ENCODE data around the gene ABHD17C. TPM values are rescaled to one million over a fixed set of nuclear protein-coding genes. Genes with fewer than 3 reads are reported as not detected.

ABHD17C gene
- total and polyA plus RNA-seq, 5 donors from 2014 or later = 0.32 to 1.4 (median 0.85) TPM

- H3K4me1 Mint-ChIP-seq = peaks cover 0 to 4% (median 0%) of the 10 kb centered on the region in 4 donors
- ATAC-seq (ENCODE audit: low read depth in 2 of 2) (no peak), DNase-seq (no peak)
- no peak overlapping the region for H3K27ac Mint-ChIP-seq
- peaks cover 37% of the 10 kb centered on the region for H3K27me3 Mint-ChIP-seq
- H3K9me3 ChIP-seq (ENCODE audit: control insufficient read depth in 2 of 2, low read length in 2 of 2) = no peaks in the 10 kb centered on the region
- no peaks in the 10 kb centered on the region for H3K4me1 ChIP-seq (ENCODE audit: control insufficient read depth, insufficient read depth, low read length, poor library complexity, severe bottlenecking)
- H3K36me3 Mint-ChIP-seq = no peaks in the 10 kb centered on the region
- H3K4me3 Mint-ChIP-seq = no peak overlapping the region
- no peak overlapping the region for H3K4me3 ChIP-seq (ENCODE audit: low read depth, low read length)
- no peaks in the 10 kb centered on the region for H3K9me3 Mint-ChIP-seq
- H3K27ac ChIP-seq (ENCODE audit: insufficient read depth, low read length, poor library complexity, severe bottlenecking) = no peak overlapping the region
- H3K27me3 ChIP-seq (ENCODE audit: control insufficient read depth, insufficient read depth, low read length) = peaks cover 9% of the 10 kb centered on the region
- H3K36me3 ChIP-seq (ENCODE audit: control insufficient read depth, insufficient read depth, low read length) = no peaks in the 10 kb centered on the region
Measured at GRCh38 chr15:80677041-80677440, 18.1 kb upstream of the ABHD17C start.

GRCh38 chr15:80679167-80679803 is 15.8 kb upstream of the ABHD17C start:
- Mint-ChIP-seq H3K36me3 (peaks cover 2% of the 10 kb centered on the region), H3K27ac (no peak overlapping the region), H3K27me3 (peaks cover 59% of the 10 kb centered on the region), H3K4me1 (no peaks in the 10 kb centered on the region), H3K9me3 (peaks cover 0 to 5% (median 2%) of the 10 kb centered on the region in 7 donors), H3K4me3 (no peak overlapping the region)
- H3K27me3 ChIP-seq (ENCODE audit: control insufficient read depth, insufficient read depth, low read length) = peaks cover 14% of the 10 kb centered on the region
- no peaks in the 10 kb centered on the region for H3K4me1 ChIP-seq (ENCODE audit: control insufficient read depth, insufficient read depth, low read length, poor library complexity, severe bottlenecking)
- no peaks in the 10 kb centered on the region for H3K36me3 ChIP-seq (ENCODE audit: control insufficient read depth, insufficient read depth, low read length)
- DNase-seq = peak in 1 of 3 donors; percentile 15
- H3K27ac ChIP-seq (ENCODE audit: insufficient read depth, low read length, poor library complexity, severe bottlenecking) = no peak overlapping the region
- no peak overlapping the region for H3K4me3 ChIP-seq (ENCODE audit: low read depth, low read length)
- ATAC-seq (ENCODE audit: low read depth in 2 of 2) = no peak
- H3K9me3 ChIP-seq (ENCODE audit: control insufficient read depth in 2 of 2, low read length in 2 of 2) = no peaks in the 10 kb centered on the region

GRCh38 chr15:80679804-80680175 is 15.3 kb upstream of the ABHD17C start:
- H3K36me3 Mint-ChIP-seq = peaks cover 3% of the 10 kb centered on the region
- Histone ChIP-seq H3K27ac (ENCODE audit: insufficient read depth, low read length, poor library complexity, severe bottlenecking) (no peak overlapping the region), H3K4me1 (ENCODE audit: control insufficient read depth, insufficient read depth, low read length, poor library complexity, severe bottlenecking) (no peaks in the 10 kb centered on the region), H3K36me3 (ENCODE audit: control insufficient read depth, insufficient read depth, low read length) (no peaks in the 10 kb centered on the region), H3K9me3 (ENCODE audit: control insufficient read depth in 2 of 2, low read length in 2 of 2) (no peaks in the 10 kb centered on the region), H3K4me3 (ENCODE audit: low read depth, low read length) (no peak overlapping the region), H3K27me3 (ENCODE audit: control insufficient read depth, insufficient read depth, low read length) (peaks cover 14% of the 10 kb centered on the region)
- ATAC-seq (ENCODE audit: low read depth in 2 of 2) = no peak
- peaks cover 0 to 7% (median 3%) of the 10 kb centered on the region in 7 donors for H3K9me3 Mint-ChIP-seq
- H3K27me3 Mint-ChIP-seq = peaks cover 60% of the 10 kb centered on the region
- no peak overlapping the region for H3K27ac Mint-ChIP-seq
- H3K4me3 Mint-ChIP-seq = no peak overlapping the region
- H3K4me1 Mint-ChIP-seq = no peaks in the 10 kb centered on the region
- DNase-seq = no peak

GRCh38 chr15:80682201-80682600 is 12.9 kb upstream of the ABHD17C start:
- no peak for ATAC-seq (ENCODE audit: low read depth in 2 of 2)
- H3K4me3 ChIP-seq (ENCODE audit: low read depth, low read length) = no peak overlapping the region
- peaks cover 61% of the 10 kb centered on the region for H3K27me3 Mint-ChIP-seq

GRCh38 chr15:80684697-80685096 is 10.4 kb upstream of the ABHD17C start:
- Mint-ChIP-seq H3K27ac (no peak overlapping the region), H3K36me3 (peaks cover 3% of the 10 kb centered on the region), H3K4me3 (no peak overlapping the region), H3K27me3 (peaks cover 57% of the 10 kb centered on the region), H3K9me3 (peaks cover 0 to 7% (median 3%) of the 10 kb centered on the region in 7 donors), H3K4me1 (no peaks in the 10 kb centered on the region)
- H3K9me3 ChIP-seq (ENCODE audit: control insufficient read depth in 2 of 2, low read length in 2 of 2) = no peaks in the 10 kb centered on the region
- ATAC-seq (ENCODE audit: low read depth in 2 of 2) (no peak), DNase-seq (no peak)
- no peaks in the 10 kb centered on the region for H3K36me3 ChIP-seq (ENCODE audit: control insufficient read depth, insufficient read depth, low read length)
- peaks cover 15% of the 10 kb centered on the region for H3K27me3 ChIP-seq (ENCODE audit: control insufficient read depth, insufficient read depth, low read length)
- H3K4me3 ChIP-seq (ENCODE audit: low read depth, low read length) = no peak overlapping the region
- no peaks in the 10 kb centered on the region for H3K4me1 ChIP-seq (ENCODE audit: control insufficient read depth, insufficient read depth, low read length, poor library complexity, severe bottlenecking)
- no peak overlapping the region for H3K27ac ChIP-seq (ENCODE audit: insufficient read depth, low read length, poor library complexity, severe bottlenecking)

More at GRCh38 chr15:80682201-80682600, 12.9 kb upstream of the ABHD17C start:
- peaks cover 0 to 7% (median 3%) of the 10 kb centered on the region in 7 donors for H3K9me3 Mint-ChIP-seq
- peaks cover 3% of the 10 kb centered on the region for H3K36me3 Mint-ChIP-seq
- Histone ChIP-seq H3K9me3 (ENCODE audit: control insufficient read depth in 2 of 2, low read length in 2 of 2) (no peaks in the 10 kb centered on the region), H3K27ac (ENCODE audit: insufficient read depth, low read length, poor library complexity, severe bottlenecking) (no peak overlapping the region), H3K27me3 (ENCODE audit: control insufficient read depth, insufficient read depth, low read length) (peaks cover 14% of the 10 kb centered on the region), H3K4me1 (ENCODE audit: control insufficient read depth, insufficient read depth, low read length, poor library complexity, severe bottlenecking) (no peaks in the 10 kb centered on the region), H3K36me3 (ENCODE audit: control insufficient read depth, insufficient read depth, low read length) (no peaks in the 10 kb centered on the region)
- H3K4me3 Mint-ChIP-seq = no peak overlapping the region
- H3K27ac Mint-ChIP-seq = no peak overlapping the region
- no peak for DNase-seq
- no peaks in the 10 kb centered on the region for H3K4me1 Mint-ChIP-seq

- H3K4me3 ChIP-seq (ENCODE audit: low read depth, low read length) = no peak overlapping the region
- H3K27me3 ChIP-seq (ENCODE audit: control insufficient read depth, insufficient read depth, low read length) = peaks cover 12% of the 10 kb centered on the region
- ATAC-seq (ENCODE audit: low read depth in 2 of 2) (no peak), DNase-seq (no peak)
- H3K36me3 ChIP-seq (ENCODE audit: control insufficient read depth, insufficient read depth, low read length) = no peaks in the 10 kb centered on the region
- no peaks in the 10 kb centered on the region for H3K4me1 Mint-ChIP-seq
- peaks cover 3% of the 10 kb centered on the region for H3K36me3 Mint-ChIP-seq
- H3K4me3 Mint-ChIP-seq = no peak overlapping the region
- no peaks in the 10 kb centered on the region for H3K4me1 ChIP-seq (ENCODE audit: control insufficient read depth, insufficient read depth, low read length, poor library complexity, severe bottlenecking)
- no peaks in the 10 kb centered on the region for H3K9me3 ChIP-seq (ENCODE audit: control insufficient read depth in 2 of 2, low read length in 2 of 2)
- peaks cover 0 to 7% (median 3%) of the 10 kb centered on the region in 7 donors for H3K9me3 Mint-ChIP-seq
- H3K27me3 Mint-ChIP-seq = peaks cover 51% of the 10 kb centered on the region
- H3K27ac Mint-ChIP-seq = no peak overlapping the region
- H3K27ac ChIP-seq (ENCODE audit: insufficient read depth, low read length, poor library complexity, severe bottlenecking) = no peak overlapping the region
Measured at GRCh38 chr15:80685628-80686027, 9.5 kb upstream of the ABHD17C start.

GRCh38 chr15:80689294-80689693 is 5.8 kb upstream of the ABHD17C start:
- Histone ChIP-seq H3K9me3 (ENCODE audit: control insufficient read depth in 2 of 2, low read length in 2 of 2) (no peaks in the 10 kb centered on the region), H3K36me3 (ENCODE audit: control insufficient read depth, insufficient read depth, low read length) (no peaks in the 10 kb centered on the region), H3K4me1 (ENCODE audit: control insufficient read depth, insufficient read depth, low read length, poor library complexity, severe bottlenecking) (peaks cover 2% of the 10 kb centered on the region), H3K27ac (ENCODE audit: insufficient read depth, low read length, poor library complexity, severe bottlenecking) (no peak overlapping the region), H3K27me3 (ENCODE audit: control insufficient read depth, insufficient read depth, low read length) (peaks cover 3% of the 10 kb centered on the region), H3K4me3 (ENCODE audit: low read depth, low read length) (no peak overlapping the region)
- Mint-ChIP-seq H3K36me3 (peaks cover under 1% of the 10 kb centered on the region), H3K4me3 (no peak overlapping the region), H3K27ac (no peak overlapping the region), H3K4me1 (peaks cover 0 to 3% (median 2%) of the 10 kb centered on the region in 4 donors), H3K27me3 (peaks cover 18% of the 10 kb centered on the region), H3K9me3 (peaks cover 0 to 1% (median 0%) of the 10 kb centered on the region in 7 donors)
- DNase-seq (no peak), ATAC-seq (ENCODE audit: low read depth in 2 of 2) (no peak)

- Histone ChIP-seq H3K27ac (ENCODE audit: insufficient read depth, low read length, poor library complexity, severe bottlenecking) (no peak overlapping the region), H3K9me3 (ENCODE audit: control insufficient read depth in 2 of 2, low read length in 2 of 2) (no peaks in the 10 kb centered on the region), H3K27me3 (ENCODE audit: control insufficient read depth, insufficient read depth, low read length) (peaks cover 3% of the 10 kb centered on the region), H3K4me1 (ENCODE audit: control insufficient read depth, insufficient read depth, low read length, poor library complexity, severe bottlenecking) (peaks cover 6% of the 10 kb centered on the region), H3K4me3 (ENCODE audit: low read depth, low read length) (no peak overlapping the region), H3K36me3 (ENCODE audit: control insufficient read depth, insufficient read depth, low read length) (no peaks in the 10 kb centered on the region)
- ATAC-seq (ENCODE audit: low read depth in 2 of 2) = no peak
- DNase-seq = no peak
- H3K27me3 Mint-ChIP-seq = peaks cover 18% of the 10 kb centered on the region
- H3K4me3 Mint-ChIP-seq = no peak overlapping the region
- H3K9me3 Mint-ChIP-seq = no peaks in the 10 kb centered on the region
- H3K36me3 Mint-ChIP-seq = no peaks in the 10 kb centered on the region
- H3K4me1 Mint-ChIP-seq = peaks cover 0 to 6% (median 5%) of the 10 kb centered on the region in 4 donors
- H3K27ac Mint-ChIP-seq = no peak overlapping the region
Measured at GRCh38 chr15:80689716-80690115, 5.4 kb upstream of the ABHD17C start.
